WTC11 (cell line): ENCODE measurements around the gene MBD3L1. TPM values are rescaled to one million over a fixed set of nuclear protein-coding genes. Genes with fewer than 3 reads are reported as not detected.

Source experiments
- ATAC-seq: fragments of 200-7000 bp; cut with Tn5 transposase; 2 replicates; pipeline ENCODE4 v1.10.0; 2021; ENCODE audit warnings: mild to moderate bottlenecking, moderate library complexity
- CTCF ChIA-PET: fragments of 300-600 bp; sonication (Branson Sonifier 250); formaldehyde crosslinking; loops from one replicate; lab custom pipeline; 2021; ENCODE audit warnings: antibody characterized with exemption; lab: Charles Lee
- POLR2A ChIA-PET: fragments of 350-600 bp; sonication (Branson Sonifier 250); formaldehyde crosslinking; loops from one replicate; lab custom pipeline; 2021; ENCODE audit warnings: antibody characterized with exemption; lab: Charles Lee
- DNase-seq: peaks from one replicate; pipeline ENCODE4 v3.0.0; 2021; ENCODE audit warnings: low spot score
- H3K27ac Mint-ChIP-seq: 2 replicates; pipeline ENCODE4 v1.8.0; 2021; ENCODE audit warnings: mixed read lengths
- H3K27me3 Mint-ChIP-seq: 2 replicates; pipeline ENCODE4 v1.8.0; 2021; ENCODE audit warnings: low read depth, mild to moderate bottlenecking, moderate library complexity, mixed read lengths
- H3K36me3 Mint-ChIP-seq: 2 replicates; pipeline ENCODE4 v1.8.0; 2021; ENCODE audit warnings: mixed read lengths
- H3K4me1 Mint-ChIP-seq: 2 replicates; pipeline ENCODE4 v1.8.0; 2022; ENCODE audit warnings: mixed read lengths
- H3K4me3 Mint-ChIP-seq: 2 replicates; pipeline ENCODE4 v1.8.0; 2021; ENCODE audit warnings: mild to moderate bottlenecking, moderate library complexity, mixed read lengths
- H3K9me3 Mint-ChIP-seq: 2 replicates; pipeline ENCODE4 v1.8.0; 2021; ENCODE audit warnings: mixed read lengths
- E2F4 ChIP-seq: sonication (generic); formaldehyde crosslinking; IDR thresholded peaks from 2 replicates; pipeline ENCODE4 v1.8.1; 2022; ENCODE audit warnings: low read depth, mild to moderate bottlenecking, moderate library complexity, missing genetic modification reagents, borderline replicate concordance
- EMX1 ChIP-seq: fragments of 250-450 bp; sonication (Bioruptor Pico); IDR thresholded peaks from 2 replicates; pipeline ENCODE4 v1.8.0; 2021; ENCODE audit warnings: mild to moderate bottlenecking
- FOXP4 ChIP-seq: sonication (generic); formaldehyde crosslinking; IDR thresholded peaks from 2 replicates; pipeline ENCODE4 v1.8.0; 2022; ENCODE audit warnings: mild to moderate bottlenecking, missing genetic modification reagents
- IRF1 ChIP-seq: sonication (generic); formaldehyde crosslinking; IDR thresholded peaks from 2 replicates; pipeline ENCODE4 v1.8.0; 2023; ENCODE audit warnings: missing genetic modification reagents
- JUN ChIP-seq: sonication (generic); formaldehyde crosslinking; IDR thresholded peaks from 2 replicates; pipeline ENCODE4 v1.8.0; 2023; ENCODE audit warnings: mild to moderate bottlenecking, missing genetic modification reagents
- OVOL2 ChIP-seq: fragments of 250-450 bp; sonication (Bioruptor Pico); IDR thresholded peaks from 2 replicates; pipeline ENCODE4 v1.9.0; 2021; ENCODE audit warnings: mild to moderate bottlenecking, borderline replicate concordance
- PREB ChIP-seq: sonication (generic); formaldehyde crosslinking; IDR thresholded peaks from 2 replicates; pipeline ENCODE4 v1.8.1; 2022; ENCODE audit warnings: mild to moderate bottlenecking, missing genetic modification reagents, moderate library complexity, borderline replicate concordance
- PRRX2 ChIP-seq: fragments of 250-450 bp; sonication (Bioruptor Pico); IDR thresholded peaks from 2 replicates; pipeline ENCODE4 v1.8.0; 2021; ENCODE audit warnings: mild to moderate bottlenecking
- SMAD4 ChIP-seq: sonication (generic); formaldehyde crosslinking; IDR thresholded peaks from 2 replicates; pipeline ENCODE4 v1.8.0; 2022; ENCODE audit warnings: mild to moderate bottlenecking, missing genetic modification reagents
- TEAD1 ChIP-seq: sonication (generic); formaldehyde crosslinking; IDR thresholded peaks from 2 replicates; pipeline ENCODE4 v1.8.0; 2022; ENCODE audit warnings: mild to moderate bottlenecking, missing genetic modification reagents
- ZNF121 ChIP-seq: sonication (generic); formaldehyde crosslinking; IDR thresholded peaks from 2 replicates; pipeline ENCODE4 v1.8.0; 2023; ENCODE audit warnings: missing genetic modification reagents
- total RNA-seq: library from RNA; stranded (reverse); gene quantifications from 3 replicates; pipeline ENCODE4 v1.2.3, GENCODE V29; 2021
- TF ChIP-seq, protein P1 (sequence below): sonication (generic); formaldehyde crosslinking; IDR thresholded peaks from 2 replicates; pipeline ENCODE4 v1.8.1; 2022; ENCODE audit warnings: missing genetic modification reagents, borderline replicate concordance
- TF ChIP-seq, protein P2 (sequence below): fragments of 250-450 bp; sonication (Bioruptor Pico); IDR thresholded peaks from 2 replicates; pipeline ENCODE4 v1.9.0; 2021; ENCODE audit warnings: mild to moderate bottlenecking

MBD3L1 gene
- total RNA-seq, 1 experiment from 2014 or later: not detected

DNA sequence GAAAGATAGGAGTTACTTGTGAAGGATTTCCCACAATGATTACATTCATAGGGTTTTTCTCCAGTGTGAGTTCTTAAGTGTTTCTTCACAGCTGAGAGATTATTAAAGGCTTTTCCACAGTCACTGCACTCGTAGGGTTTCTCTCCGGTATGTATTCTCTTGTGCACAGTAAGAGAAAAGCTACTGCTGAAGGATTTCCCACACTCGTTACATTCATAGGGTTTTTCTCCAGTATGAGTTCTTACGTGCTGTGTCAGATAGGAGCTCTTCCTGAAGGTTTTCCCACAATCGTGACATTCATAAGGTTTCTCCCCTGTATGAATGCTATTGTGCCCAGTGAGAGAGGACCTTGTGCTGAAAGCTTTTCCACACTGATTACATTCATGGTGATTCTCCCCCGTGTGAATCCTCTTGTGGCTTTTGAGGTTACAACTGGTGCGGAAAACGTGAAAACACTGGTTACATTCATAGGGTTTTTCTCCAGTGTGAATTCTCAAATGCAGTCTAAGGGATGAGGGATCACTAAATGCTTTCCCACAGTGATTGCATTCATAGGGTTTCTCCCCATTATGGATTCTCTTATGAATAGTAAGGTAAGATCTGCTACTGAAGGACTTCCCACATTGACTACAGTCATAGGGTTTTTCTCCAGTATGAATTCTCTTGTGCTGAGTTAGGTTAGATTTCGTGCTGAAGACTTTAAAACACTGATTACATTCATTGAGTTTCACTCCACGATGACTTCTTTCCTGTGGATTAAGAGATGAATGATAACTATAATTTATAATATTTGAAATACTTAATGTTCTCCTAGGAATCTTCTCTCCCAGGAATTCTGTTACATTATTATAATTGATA lies 20.6 kb upstream of the MBD3L1 start:
- DNase-seq: no peak
- Mint-ChIP-seq H3K36me3 (peaks cover 88% of the 10 kb centered on the region), H3K27me3 (peaks cover 23% of the 10 kb centered on the region)

DNA sequence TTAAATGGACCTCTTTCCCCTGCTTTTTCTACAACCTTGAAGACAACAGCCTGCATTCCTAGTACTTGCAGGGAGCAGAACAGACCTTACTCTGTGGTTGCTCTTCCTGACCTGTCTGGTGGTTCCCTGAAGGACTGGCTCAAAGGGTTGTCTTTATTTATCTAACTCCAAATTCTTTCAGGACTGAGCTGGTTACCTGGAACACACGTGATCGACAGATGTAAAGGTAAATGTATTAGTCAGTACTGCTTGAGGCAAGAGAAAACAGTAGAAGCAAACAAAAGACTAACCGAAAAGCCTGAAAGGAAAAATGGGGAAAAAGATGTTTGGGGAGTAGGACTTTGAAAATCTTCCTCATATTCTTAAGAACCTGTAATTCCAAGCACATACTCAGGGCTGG lies 18.0 kb upstream of the MBD3L1 start:
- ATAC-seq: no peak
- H3K4me3 Mint-ChIP-seq: no peak overlapping the region
- peaks cover 92% of the 10 kb centered on the region for H3K9me3 Mint-ChIP-seq
- CTCF ChIA-PET: no interaction called here
- POLR2A ChIA-PET: no interaction called here
- TF ChIP-seq PRRX2 (CRISPR knock-in tag) (no peak), OVOL2 (CRISPR knock-in tag) (no peak), IRF1 (CRISPR knock-in tag) (no peak), E2F4 (no peak), PREB (CRISPR knock-in tag) (no peak), TEAD1 (CRISPR knock-in tag) (no peak), FOXP4 (no peak)
- TF ChIP-seq, protein P1, sequence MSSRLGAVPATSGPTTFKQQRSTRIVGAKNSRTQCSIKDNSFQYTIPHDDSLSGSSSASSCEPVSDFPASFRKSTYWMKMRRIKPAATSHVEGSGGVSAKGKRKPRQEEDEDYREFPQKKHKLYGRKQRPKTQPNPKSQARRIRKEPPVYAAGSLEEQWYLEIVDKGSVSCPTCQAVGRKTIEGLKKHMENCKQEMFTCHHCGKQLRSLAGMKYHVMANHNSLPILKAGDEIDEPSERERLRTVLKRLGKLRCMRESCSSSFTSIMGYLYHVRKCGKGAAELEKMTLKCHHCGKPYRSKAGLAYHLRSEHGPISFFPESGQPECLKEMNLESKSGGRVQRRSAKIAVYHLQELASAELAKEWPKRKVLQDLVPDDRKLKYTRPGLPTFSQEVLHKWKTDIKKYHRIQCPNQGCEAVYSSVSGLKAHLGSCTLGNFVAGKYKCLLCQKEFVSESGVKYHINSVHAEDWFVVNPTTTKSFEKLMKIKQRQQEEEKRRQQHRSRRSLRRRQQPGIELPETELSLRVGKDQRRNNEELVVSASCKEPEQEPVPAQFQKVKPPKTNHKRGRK: no peak
- peaks cover 90% of the 10 kb centered on the region for H3K36me3 Mint-ChIP-seq
- DNase-seq: no peak
- H3K4me1 Mint-ChIP-seq: no peaks in the 10 kb centered on the region
- H3K27ac Mint-ChIP-seq: no peak overlapping the region
- peaks cover 16% of the 10 kb centered on the region for H3K27me3 Mint-ChIP-seq

More for the DNA sequence above, 20.6 kb upstream of the MBD3L1 start:
- ChIA-PET POLR2A (no interaction called here), CTCF (no interaction called here)
- H3K4me3 Mint-ChIP-seq: no peak overlapping the region
- no peaks in the 10 kb centered on the region for H3K4me1 Mint-ChIP-seq
- TF ChIP-seq E2F4 (no peak), ZNF121 (CRISPR knock-in tag) (no peak), EMX1 (CRISPR knock-in tag) (no peak), SMAD4 (CRISPR knock-in tag) (no peak), JUN (CRISPR knock-in tag) (no peak)
- TF ChIP-seq, protein P2, sequence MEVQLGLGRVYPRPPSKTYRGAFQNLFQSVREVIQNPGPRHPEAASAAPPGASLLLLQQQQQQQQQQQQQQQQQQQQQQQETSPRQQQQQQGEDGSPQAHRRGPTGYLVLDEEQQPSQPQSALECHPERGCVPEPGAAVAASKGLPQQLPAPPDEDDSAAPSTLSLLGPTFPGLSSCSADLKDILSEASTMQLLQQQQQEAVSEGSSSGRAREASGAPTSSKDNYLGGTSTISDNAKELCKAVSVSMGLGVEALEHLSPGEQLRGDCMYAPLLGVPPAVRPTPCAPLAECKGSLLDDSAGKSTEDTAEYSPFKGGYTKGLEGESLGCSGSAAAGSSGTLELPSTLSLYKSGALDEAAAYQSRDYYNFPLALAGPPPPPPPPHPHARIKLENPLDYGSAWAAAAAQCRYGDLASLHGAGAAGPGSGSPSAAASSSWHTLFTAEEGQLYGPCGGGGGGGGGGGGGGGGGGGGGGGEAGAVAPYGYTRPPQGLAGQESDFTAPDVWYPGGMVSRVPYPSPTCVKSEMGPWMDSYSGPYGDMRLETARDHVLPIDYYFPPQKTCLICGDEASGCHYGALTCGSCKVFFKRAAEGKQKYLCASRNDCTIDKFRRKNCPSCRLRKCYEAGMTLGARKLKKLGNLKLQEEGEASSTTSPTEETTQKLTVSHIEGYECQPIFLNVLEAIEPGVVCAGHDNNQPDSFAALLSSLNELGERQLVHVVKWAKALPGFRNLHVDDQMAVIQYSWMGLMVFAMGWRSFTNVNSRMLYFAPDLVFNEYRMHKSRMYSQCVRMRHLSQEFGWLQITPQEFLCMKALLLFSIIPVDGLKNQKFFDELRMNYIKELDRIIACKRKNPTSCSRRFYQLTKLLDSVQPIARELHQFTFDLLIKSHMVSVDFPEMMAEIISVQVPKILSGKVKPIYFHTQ (CRISPR knock-in tag): no peak
- ATAC-seq: no peak
- H3K27ac Mint-ChIP-seq: no peak overlapping the region
- peaks cover 86% of the 10 kb centered on the region for H3K9me3 Mint-ChIP-seq
